Activated CD4-positive, alpha-beta T cell treated with anti-CD3 and anti-CD28 coated beads, Interleukin-2, amount 50 U/mL, for 4 hours (primary cell): Measurements from ENCODE around the gene PRR33.

Experiments used
- DNase-seq, 2 experiments: peaks; one replicate each; pipeline ENCODE4 v3.0.0-alpha.2; 2020

The PRR33 gene

DNA sequence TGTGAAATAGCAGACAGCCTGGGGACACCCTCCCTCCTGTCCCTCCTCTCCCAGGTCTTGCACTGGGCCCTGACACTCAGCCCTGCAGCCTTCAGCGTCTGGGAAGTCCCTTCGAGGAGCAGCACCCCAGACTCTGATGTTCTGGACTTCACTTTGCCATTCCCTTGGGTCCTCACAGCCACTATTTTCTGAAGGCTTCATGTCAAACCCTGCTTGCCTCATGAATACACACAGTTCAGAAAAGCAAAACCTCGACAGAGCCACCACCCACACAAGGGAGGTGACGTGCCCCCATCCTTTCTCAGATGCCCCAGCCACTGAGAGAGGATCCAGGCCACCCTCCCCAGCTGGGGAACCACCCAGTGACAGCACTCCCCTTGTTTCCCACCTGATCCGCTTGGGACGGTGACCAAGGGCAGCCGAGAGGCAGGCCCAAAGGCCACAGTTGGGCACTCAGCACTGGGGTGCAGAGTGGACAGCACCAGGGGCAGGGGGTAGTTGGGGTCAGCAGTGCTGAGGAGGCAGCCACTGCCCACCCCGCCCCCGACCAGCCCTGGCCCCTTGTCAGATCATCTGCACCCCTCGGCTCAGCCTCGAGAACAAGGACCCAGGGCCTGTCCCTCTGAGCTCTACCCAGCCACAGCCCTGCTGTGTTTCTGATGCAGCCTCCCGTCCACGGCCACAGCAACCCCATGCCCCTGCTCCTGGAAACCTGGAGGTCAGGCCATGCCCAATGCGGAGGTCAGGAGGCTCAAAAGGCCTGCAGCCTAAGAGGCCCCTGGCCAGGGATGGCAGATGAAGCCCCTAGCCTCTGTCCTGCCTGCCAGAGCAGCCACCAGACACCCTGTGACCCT is 24.7 kb upstream of the PRR33 start:
- no peak for DNase-seq

DNA sequence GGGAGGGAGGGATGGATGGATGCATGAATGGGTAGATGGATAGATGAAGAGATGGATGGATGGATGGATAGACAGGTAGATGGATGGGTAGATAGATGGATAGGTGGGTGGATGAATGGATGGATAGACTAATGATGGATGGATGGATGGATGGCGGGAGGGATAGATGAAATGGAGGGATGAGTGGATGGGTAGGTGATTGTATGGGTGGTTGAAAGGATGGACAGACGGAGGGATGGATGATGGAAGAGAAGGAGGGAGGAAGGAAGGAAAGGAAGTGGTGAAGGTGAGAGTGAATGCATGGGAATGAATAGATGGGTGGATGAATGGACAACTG is 24.1 kb upstream of the PRR33 start:
- DNase-seq, result no peak

DNA sequence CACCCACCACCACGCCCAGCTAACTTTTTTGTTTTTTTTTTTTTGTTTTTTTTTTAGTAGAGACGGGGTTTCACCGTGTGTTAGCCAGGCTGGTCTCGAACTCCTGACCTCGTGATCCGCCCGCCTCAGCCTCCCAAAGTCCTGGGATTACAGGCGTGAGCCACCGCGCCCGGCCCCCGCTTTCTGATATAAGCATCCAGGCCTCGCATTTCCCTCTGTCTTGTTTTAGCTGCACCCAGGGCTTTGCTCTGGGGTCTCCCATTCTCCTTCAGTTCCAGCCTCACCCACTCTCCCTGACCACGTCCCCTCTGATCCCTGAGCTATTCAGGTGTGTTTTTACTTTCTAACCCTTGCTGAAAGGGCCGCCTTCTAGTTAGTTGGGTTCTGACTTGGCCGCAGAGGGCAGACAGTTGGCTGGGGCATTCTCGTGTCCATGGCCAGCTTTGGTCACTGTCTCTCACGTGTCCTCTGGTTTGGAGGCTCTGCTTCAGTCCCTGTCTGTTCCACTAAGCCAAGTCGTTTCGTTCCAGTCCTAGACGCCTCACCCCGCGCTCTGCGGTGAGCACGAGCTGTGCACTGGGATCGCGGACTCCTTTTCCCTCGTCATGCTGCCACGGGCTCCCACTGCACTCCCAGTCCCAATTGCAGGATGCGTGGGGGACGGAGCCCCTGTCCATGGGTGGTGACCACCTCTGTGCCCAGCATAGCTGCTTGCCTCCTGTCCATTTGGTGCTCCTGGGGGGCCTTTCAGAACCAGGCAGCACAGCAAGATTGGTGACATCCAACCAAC is 21.8 kb upstream of the PRR33 start:
- no peak for DNase-seq

DNA sequence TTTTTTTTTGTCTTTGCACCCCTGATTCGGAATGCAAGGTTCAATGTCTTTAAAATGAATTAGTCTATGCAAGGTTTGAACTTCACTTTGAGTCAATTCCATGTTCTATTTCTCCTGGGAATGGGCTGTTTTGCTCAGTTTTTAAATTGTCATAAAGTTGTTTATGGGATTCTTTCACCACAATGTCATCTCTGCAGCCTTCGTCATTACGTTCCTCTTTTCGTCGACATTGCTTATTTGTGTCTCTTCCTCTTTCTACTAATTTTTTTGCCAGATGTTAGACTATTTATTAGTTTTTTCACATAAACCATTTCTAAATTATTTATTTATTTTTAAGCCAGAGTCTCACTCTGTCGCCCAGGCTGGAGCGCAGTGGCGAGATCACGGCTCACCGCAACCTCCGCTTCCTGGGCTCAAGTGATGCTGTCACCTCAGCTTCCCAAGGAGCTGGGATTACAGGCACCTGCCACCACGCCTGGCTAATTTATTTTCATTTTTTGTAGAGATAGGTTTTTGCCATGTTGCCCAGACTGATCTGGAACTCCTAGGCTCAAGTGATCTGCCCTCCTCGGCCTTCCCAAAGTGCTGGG is 20.7 kb upstream of the PRR33 start:
- no peak for DNase-seq

DNA sequence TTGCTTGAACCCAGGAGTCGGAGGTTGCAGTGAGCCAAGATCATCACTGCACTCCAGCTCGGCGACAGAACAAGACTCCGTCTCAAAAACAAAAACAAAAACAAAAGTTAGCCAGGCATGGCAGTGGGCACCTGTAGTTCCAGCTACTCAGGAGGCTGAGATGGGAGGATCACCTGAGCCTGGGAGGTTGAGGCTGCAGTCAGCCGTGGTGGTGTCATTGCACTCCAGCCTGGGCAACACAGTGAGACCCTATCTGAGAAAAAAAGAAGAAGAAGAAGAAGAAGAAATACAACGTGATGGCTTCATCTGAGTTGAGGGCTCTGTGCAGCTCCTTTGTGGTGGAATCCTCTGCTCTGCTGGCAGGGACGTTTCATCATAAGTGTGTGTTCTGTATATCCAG is 17.8 kb upstream of the PRR33 start:
- DNase-seq, result no peak

DNA sequence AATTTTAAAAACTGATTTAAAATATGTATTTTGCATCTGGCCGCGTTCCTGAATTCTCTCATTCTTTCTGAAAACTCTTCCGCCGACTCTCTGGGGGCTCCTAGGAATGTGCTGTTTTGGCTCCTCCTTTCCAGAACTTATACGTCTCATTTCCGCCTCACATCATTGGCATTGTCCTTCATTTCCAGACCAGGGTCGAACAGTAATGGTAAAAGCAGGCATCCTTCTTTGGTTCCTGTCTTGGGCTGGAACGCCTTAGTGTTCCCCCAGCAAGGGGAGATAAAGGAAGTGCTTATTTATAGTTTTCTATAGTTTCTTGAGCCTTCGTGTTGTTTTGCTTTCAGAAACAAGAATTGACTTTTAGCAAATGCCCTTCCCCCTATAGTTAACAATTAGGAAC is 16.9 kb upstream of the PRR33 start:
- no peak for DNase-seq

DNA sequence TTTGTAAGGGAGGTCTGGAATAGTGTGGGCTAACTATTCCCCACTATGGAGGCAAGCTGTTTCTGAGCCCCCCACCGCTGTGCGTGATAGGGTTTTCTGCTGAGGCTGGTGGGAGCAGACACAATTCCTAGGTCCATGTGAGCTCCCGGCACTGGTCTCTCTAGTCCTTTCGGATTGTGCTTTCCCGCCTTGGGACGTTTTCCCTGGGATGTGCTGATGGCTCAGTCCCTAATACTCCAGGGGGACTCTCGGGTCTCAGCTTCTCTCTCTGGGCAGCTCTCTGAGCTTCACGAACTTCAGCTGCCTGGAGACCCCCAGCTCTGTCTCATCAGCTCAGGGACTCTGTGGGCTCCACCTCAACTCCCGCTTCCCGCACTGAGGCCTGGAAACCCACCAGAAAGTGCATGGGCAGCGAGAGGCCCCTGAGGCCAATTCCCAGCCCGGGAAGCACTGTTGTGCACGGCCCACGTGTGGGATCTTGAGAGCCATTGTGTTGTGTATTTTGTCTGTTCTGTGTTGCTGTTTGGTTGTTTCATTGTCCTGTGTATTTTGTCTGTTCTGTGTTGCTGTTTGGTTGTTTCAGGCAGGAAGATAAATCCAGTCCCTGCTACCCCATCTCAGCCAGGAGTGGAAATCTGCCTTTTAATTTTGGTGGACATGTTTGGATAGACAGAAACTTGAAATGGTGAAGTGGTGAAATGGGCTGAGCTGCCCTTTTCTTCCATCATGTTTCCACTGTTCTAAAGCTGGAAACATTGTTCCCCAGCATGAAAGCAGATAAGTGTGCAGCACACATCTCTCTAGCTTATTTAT is 15.1 kb upstream of the PRR33 start:
- DNase-seq, result no peak

DNA sequence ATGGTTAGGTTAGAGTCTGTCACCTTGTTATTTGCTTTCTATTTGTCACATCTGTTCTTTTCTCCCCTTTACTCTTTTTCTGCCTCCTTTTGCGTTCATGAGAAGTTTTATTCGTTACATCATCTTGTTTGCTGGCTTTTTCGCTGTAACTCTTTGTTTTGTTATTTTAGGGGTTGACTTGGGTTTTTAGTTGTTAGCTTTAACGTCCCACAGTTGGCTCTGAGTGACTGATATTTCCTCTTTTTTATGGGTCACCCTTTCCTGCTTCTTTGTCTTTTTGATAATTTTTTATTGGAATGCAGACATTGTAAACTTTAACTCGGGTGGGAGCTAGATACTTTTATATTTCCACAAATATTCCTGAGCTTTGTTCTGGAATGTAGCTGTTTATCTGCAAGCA is 14.5 kb upstream of the PRR33 start:
- no peak for DNase-seq

DNA sequence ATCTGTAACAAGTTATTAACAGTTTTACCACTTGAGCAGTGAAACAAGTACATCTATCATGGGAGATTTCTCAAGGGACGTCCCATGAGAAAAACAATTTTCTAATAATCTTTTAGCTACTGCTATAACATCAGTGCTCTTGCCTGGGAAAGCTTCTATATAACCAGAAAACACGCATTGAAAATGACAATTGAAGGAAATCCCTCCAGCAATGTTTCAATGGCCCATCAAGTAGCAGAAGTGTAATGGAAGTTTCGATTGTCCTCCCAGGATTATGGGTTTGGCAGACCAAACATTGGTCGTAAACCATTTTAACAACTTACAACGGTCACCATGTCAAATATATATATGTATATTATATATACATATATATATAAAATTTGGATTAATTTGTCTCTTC is 8.0 kb upstream of the PRR33 start:
- DNase-seq, result no peak

DNA sequence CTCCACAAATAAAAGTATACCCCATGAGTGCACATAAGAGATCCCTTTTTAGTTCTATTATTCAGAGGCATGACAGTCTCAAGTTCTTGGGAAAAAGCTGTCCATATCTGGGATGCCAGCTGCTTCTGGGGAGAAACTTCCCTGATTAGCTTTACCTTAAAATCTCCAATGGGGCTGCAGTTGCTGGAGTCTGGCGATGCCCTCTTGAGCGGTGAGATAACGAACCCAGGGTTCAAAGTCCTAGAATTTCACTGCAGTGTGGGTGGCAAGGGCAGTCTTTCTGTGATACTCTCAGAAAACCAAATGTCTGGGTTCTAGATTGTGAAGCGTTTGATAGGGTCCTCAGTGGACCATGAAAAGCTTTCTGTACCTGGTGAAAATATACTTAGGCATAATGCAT is 7.4 kb upstream of the PRR33 start:
- DNase-seq, result no peak

DNA sequence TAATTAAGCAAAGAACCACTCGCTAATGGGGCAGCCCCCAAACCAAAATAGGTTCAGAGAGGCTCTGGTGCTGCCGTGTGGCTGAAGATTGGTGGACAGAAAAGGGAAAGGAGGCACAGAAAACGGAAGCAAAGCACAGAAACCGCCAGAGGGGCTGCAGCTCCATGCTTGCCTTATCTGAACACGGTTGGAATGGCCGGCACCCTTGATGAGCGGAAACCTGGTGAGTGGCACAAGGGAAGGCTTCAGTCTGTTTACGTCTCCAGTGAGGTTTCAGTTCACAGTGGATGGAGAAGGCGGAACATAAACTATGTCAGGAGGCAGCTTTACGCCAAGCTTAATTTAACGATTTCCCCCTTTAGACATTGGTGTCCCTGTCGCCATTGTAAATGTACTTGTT is 5.2 kb upstream of the PRR33 start:
- no peak for DNase-seq

DNA sequence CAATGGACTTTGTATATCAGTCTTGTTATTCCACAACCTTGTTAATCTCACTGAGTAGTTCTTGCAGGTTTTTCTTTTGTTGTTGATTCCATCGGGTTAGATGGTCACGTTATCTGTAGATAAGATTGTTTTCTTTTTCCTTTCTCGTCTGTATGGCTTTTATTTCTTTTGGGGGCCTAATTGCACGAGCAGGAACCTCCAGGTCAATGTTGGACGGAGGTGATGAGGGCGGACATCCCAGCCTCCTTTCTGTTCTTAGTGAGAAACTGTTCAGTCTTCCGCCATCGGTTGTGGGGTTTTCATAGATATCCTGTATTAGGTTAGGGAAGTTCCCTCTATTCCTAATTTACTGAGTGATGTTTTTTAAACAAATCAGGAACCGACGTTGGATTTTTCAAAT is 4.8 kb upstream of the PRR33 start:
- DNase-seq, result no peak

DNA sequence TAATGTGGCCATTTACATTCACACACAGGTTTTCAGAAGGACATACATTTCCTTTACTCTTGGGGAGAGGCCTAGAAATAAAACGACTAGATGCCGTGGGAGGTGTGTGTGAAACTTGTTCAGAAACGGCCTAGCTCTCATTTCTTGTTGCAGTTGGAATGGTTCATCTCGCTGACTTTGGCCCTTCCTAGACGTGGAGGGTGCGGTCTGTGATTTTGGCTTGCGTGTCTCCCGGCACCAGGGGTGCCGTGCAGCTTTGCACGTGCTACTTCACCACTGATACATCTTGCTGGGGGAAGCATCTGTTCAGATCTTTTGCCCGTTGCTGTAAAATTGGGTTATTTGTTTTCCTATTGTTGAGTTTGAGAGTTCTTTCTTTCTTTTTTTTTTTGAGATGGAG is 3.1 kb upstream of the PRR33 start:
- no peak for DNase-seq

DNA sequence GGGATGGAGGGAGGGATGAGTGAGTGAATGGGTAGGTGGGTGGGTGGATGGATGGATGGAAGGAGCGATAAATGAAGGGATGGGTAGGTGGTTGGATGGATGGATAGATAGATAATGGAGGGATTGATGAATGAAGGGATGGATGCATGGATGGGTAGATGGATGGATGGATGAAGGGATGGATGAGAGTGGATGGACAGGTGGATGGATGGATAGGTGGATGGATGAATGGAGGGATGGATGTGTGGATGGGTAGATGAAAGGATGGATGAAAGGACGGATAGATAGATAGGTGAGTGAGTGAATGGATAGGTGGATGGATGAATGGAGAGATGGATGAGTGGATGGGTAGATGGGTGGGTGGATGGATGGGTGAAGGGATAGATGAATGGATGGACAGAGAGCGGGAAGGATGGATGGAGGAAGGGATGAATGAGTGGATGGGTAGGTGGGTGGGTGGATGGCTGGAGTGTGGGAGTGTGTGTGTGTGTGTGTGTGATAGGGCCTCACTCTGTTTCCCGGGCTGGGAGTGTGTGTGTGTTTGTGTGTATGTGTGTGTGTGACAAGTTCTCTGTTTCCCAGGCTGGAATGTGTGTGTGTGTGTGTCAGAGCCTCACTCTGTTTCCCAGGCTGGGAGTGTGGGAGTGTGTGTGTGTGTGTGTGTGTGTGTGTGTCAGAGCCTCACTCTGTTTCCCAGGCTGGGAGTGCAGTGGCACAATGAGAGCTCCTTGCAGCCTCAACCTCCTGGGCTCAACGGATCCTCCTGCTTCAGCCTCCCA is 2.1 kb upstream of the PRR33 start:
- no peak for DNase-seq

DNA sequence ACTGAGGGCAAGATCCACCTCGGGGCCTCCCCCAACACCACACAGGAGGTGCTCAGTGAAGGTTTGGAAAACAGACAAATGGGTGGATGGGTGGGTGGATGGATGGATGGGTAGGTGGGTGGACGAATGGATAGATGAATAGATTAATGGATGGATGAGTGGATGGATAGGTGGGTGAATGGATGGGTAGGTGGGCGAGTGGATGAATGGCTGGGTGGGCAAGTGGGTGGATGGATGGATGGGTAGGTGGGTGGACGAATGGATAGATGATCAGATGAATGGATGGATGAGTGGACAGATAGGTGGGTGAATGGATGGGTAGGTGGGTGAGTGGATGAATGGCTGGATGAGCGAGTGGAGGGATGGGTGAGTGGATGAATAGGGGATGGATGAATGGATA is 863 bp upstream of the PRR33 start:
- DNase-seq, result no peak

DNA sequence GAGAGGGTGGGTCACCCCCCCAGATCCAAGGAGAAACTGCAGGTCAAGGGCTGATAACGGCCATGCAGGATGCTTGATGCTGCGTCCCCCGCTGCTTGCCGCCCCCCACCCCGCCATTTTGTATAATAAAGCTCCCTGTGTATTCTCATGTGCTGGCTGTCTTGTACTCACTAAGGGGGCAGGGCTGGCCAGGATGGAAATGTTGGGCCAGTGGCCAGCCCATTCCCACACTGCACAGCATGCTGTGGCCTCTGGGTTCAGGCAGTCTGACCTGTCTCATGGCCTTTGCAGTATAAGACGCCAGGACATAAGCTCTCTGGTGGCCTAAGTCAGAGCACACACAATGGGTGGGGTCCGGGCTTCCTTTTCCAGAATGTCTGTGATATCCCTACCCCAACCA is 421 bp upstream of the PRR33 start:
- DNase-seq, result no peak

DNA sequence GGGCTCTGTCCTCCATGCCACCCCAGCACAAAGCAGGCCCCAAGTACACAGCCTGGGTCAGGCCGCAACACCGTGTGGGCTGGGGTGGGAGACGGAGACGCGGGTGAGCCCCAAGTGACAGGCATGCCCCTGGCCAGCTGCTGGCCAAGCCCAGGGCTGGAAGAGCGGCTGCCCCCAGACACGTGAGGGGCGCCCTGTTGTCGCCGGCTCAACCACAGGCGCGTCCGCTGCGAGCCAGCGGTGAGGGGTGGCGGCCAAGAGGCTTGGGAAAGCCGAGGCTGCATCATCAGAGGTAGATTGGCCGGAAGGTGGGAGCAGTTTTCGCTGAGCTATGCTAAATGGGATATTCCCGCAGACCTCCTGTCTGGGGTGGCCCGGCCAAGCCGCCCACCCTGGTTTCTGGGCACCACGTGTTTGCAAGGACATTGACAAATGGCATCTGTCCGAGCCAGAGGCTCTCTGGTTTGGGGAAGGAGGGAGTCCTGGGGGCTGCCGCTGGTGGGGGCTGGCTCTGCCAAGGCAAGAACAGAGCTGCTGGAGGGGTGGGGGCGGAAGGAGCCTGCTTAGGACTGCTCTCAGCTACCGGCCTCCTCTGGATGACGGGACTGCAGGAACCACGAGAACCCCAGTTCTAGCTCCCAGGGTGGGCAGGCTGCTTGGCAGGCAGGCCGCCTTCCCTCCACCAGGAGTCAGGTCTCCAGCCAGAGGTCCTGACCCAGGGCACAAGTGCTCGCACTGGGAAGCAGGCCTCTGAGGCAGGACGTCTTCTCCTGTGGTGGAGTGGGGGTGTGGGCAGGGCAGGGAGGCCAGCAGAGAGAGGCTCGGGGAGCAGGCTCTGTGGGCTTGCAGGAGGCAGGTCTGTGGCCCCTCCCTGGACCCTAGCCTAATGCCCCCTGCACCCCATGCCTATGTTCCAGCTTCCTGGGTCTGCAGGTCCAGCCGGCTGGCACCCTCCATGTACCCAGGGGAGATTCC is 552 bp downstream of the PRR33 start:
- DNase-seq, result no peak

DNA sequence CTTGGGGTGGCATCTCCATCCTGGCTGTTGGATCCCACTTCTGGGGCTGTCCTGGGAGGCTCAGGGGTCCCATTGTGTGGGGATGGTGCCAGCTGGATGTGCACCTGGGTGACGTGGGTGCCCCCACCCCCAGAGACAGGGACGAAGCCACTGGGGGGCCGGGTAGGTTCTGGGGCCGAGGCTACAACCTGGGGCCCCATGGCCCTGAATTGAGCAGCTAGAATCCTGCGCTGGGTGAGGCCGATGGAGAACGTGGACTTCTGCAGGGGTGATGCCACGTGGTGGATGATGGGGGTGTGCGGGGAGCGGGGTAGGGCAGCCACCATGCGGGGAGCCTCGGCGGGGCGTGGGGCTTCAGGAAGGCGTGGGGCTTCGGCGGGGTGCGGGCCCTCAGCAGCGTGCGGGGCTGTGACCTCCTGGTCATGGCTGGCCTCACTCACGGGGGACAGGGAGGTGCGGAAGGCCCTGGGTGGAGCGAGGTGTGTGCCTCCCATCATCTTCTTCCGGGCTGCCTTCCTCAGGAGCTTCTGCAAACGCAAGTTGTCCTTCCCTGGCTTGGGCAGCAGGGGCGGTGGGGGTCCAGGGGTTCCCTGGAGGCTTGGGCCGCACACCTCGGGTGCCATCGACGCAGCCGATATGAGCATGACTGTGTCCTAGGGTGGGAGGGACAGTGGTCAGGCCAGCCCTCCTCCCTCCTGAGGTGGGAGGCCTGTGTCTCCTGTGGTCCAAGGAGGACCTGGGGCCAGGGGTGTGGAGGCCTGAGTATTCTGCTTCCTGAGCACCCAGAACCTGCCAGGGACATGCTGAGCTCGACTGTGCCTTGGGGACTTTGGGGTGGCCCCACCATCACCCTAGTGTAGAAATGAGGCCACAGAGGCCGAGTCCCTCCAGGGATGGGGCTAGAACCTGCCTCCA is 1.5 kb downstream of the PRR33 start:
- DNase-seq, result no peak

DNA sequence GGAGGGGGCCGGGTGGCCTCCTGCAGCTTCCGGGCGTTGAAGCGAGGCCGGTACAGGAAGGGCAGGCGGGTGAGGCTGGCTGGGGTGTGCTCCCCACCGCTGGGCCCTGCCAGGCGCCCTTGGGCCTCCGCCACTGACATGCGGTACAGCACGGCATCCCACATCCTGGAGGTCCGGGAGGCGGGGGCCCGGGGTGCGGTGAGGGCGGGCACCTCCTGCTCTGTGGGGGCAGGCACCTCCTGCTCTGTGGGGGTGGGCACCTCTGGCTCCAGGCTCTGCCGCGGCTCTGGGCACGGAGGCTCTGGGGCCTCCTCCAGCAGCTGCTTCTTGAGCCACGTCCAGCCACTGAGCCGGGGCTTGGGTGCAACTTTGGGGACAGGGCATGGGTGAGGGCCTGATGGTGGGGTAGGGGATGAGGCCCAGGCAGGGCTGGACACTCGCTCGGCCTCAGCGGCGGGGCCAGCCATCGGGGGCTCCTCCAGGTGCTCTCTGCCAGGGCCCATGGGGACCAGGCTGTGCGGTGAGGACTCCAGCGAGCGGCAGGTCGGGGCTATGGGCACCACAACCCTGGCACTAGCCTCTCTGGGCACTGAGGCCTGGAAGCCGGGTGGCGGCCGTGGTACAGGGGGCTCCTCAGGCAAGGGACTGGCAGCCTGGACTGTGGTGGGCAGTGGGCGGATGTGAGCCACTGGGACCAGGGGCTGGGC is 2.3 kb downstream of the PRR33 start:
- peak; percentile 56 to 63 for DNase-seq
